HepG2 (cell line): ENCODE data around the gene PTPRO. TPM values are rescaled to one million over a fixed set of nuclear protein-coding genes. Genes with fewer than 3 reads are reported as not detected.

Experiments used
- ATAC-seq: fragments of 200-7000 bp; cut with Tn5 transposase; 3 replicates; pipeline ENCODE4 v1.9.1; 2020; ENCODE audit warnings: mild to moderate bottlenecking, moderate library complexity
- BruUV-seq: library from RNA; stranded (reverse); fragments of 400-500 nt; replicated peaks from 2 replicates; lab custom pipeline; 2021; lab: Mats Ljungman, UMichigan
- CTCF ChIA-PET: fragments of 300-600 bp; formaldehyde crosslinking; extraction: SDS; loops from one replicate; lab custom pipeline; 2021; ENCODE audit warnings: low total read pairs, inconsistent platforms, low intra/inter-chr PET ratio; lab: Yijun Ruan, JAX
- POLR2A ChIA-PET: fragments of 350-600 bp; sonication (Branson Sonifier 250); formaldehyde crosslinking; loops from one replicate; lab custom pipeline; 2020; ENCODE audit warnings: antibody characterized with exemption, inconsistent platforms; lab: Yijun Ruan, JAX
- DNase-seq: peaks from one replicate; pipeline ENCODE4 v3.0.0-alpha.2; 2015; ENCODE audit warnings: low spot score
- FAIRE-seq: peaks from 3 replicates; lab custom pipeline; 2011; peaks lifted over from hg19 to GRCh38; lab: Jason Lieb, UNC
- H2AFZ ChIP-seq: one replicate; pipeline ENCODE4 v1.6.1; 2011; ENCODE audit warnings: low read length, inconsistent platforms
- H3K27ac ChIP-seq: fragments of 300-600 bp; 3 replicates; pipeline ENCODE4 v1.8.0; 2011; ENCODE audit warnings: mixed run types, mild to moderate bottlenecking, mixed read lengths, low read length, inconsistent platforms; ENCODE audit not compliant: insufficient read depth; ENCODE audit errors: extremely low read length
- H3K27me3 ChIP-seq, 2 experiments: fragments of 200-600 bp in 1 of 2; 2 replicates in 1 of 2; 3 replicates in 1 of 2; pipeline versions ENCODE4 v1.6.0 to v1.8.0; 2011; ENCODE audit warnings: low read length in 2 of 2, mild to moderate bottlenecking in 2 of 2, moderate library complexity in 2 of 2, inconsistent platforms in 1 of 2; ENCODE audit not compliant: insufficient read depth in 2 of 2, control insufficient read depth in 1 of 2
- H3K36me3 ChIP-seq, 2 experiments: fragments of 200-600 bp in 1 of 2; replicated peaks in 1 of 2; 2 replicates in 1 of 2; 3 replicates in 1 of 2; pipeline versions ENCODE4 v1.5.1 to v1.8.0; 2011; ENCODE audit warnings: low read length in 2 of 2, inconsistent platforms in 1 of 2; ENCODE audit not compliant: insufficient read depth in 2 of 2, control insufficient read depth in 1 of 2
- H3K4me1 ChIP-seq: 2 replicates; pipeline ENCODE4 v1.5.1; 2012; ENCODE audit warnings: low read length, inconsistent platforms; ENCODE audit not compliant: insufficient read depth
- H3K4me2 ChIP-seq: 2 replicates; pipeline ENCODE4 v1.6.0; 2011; ENCODE audit warnings: low read depth, low read length, inconsistent platforms
- H3K4me3 ChIP-seq, 3 experiments: fragments of 200-600 bp in 1 of 3; sonication (generic), shearing (Covaris generic) in 1 of 3; replicated peaks in 1 of 3; 2 replicates each; pipeline ENCODE4 v1.5.1; 2011 to 2016; ENCODE audit warnings: low read length in 3 of 3, inconsistent platforms in 2 of 3, low read depth in 2 of 3, mild to moderate bottlenecking in 2 of 3, control low read depth in 1 of 3, mixed read lengths in 1 of 3; ENCODE audit not compliant: insufficient read depth in 1 of 3
- H3K79me2 ChIP-seq: one replicate; pipeline ENCODE4 v1.6.1; 2011; ENCODE audit warnings: low read length, inconsistent platforms; ENCODE audit not compliant: insufficient read depth
- H3K9ac ChIP-seq: 2 replicates; pipeline ENCODE4 v1.6.0; 2011; ENCODE audit warnings: mild to moderate bottlenecking, low read depth, low read length, inconsistent platforms; ENCODE audit not compliant: insufficient read depth
- H3K9me3 ChIP-seq: 2 replicates; pipeline ENCODE4 v1.5.1; 2012; ENCODE audit warnings: mild to moderate bottlenecking, low read length
- H4K20me1 ChIP-seq: 2 replicates; pipeline ENCODE4 v1.6.0; 2011; ENCODE audit warnings: inconsistent platforms, mild to moderate bottlenecking, low read length, moderate library complexity; ENCODE audit not compliant: insufficient read depth
- AHDC1 ChIP-seq: sonication (generic); formaldehyde crosslinking; IDR thresholded peaks from 2 replicates; pipeline ENCODE4 v1.5.1; 2020; ENCODE audit warnings: mild to moderate bottlenecking, missing genetic modification reagents, borderline replicate concordance
- BRD4 ChIP-seq: sonication (generic); formaldehyde crosslinking; IDR thresholded peaks from 2 replicates; pipeline ENCODE4 v1.4.0; 2020; ENCODE audit warnings: missing genetic modification reagents
- PLSCR1 ChIP-seq: sonication (generic); formaldehyde crosslinking; IDR thresholded peaks from 2 replicates; pipeline ENCODE4 v1.5.0; 2020; ENCODE audit warnings: missing genetic modification reagents, mild to moderate bottlenecking, borderline replicate concordance
- REPIN1 ChIP-seq: sonication (generic); formaldehyde crosslinking; IDR thresholded peaks from 2 replicates; pipeline ENCODE4 v1.8.0; 2022; ENCODE audit warnings: missing genetic modification reagents, low read depth, mild to moderate bottlenecking, borderline replicate concordance
- SALL2 ChIP-seq: sonication (generic); formaldehyde crosslinking; IDR thresholded peaks from 2 replicates; pipeline ENCODE4 v1.8.1; 2023; ENCODE audit warnings: mild to moderate bottlenecking, missing genetic modification reagents, inconsistent platforms
- SCMH1 ChIP-seq: sonication (generic); formaldehyde crosslinking; IDR thresholded peaks from 2 replicates; pipeline ENCODE4 v1.9.0; 2021; ENCODE audit warnings: missing genetic modification reagents, mild to moderate bottlenecking, borderline replicate concordance
- SIX1 ChIP-seq: sonication (generic); formaldehyde crosslinking; IDR thresholded peaks from 2 replicates; pipeline ENCODE4 v1.4.0; 2020; ENCODE audit warnings: missing genetic modification reagents, borderline replicate concordance
- XRCC5 ChIP-seq: fragments of 200-400 bp; formaldehyde crosslinking; optimal IDR thresholded peaks from 2 replicates; pipeline ENCODE3; 2017; ENCODE audit warnings: mild to moderate bottlenecking, low read length
- ZNF263 ChIP-seq: sonication (generic); formaldehyde crosslinking; IDR thresholded peaks from 2 replicates; pipeline ENCODE4 v1.4.0; 2020; ENCODE audit warnings: missing genetic modification reagents
- ZNF331 ChIP-seq: sonication (generic); formaldehyde crosslinking; IDR thresholded peaks from 2 replicates; pipeline ENCODE4 v1.4.0; 2020; ENCODE audit warnings: missing genetic modification reagents
- ZNF33A ChIP-seq: sonication (generic); formaldehyde crosslinking; IDR thresholded peaks from 2 replicates; pipeline ENCODE4 v1.5.1; 2020; ENCODE audit warnings: missing genetic modification reagents, mild to moderate bottlenecking, moderate library complexity, borderline replicate concordance
- ZNF33B ChIP-seq: sonication (generic); formaldehyde crosslinking; IDR thresholded peaks from 2 replicates; pipeline ENCODE4 v1.5.1; 2020; ENCODE audit warnings: mild to moderate bottlenecking, missing genetic modification reagents
- ZNF446 ChIP-seq: sonication (generic); formaldehyde crosslinking; IDR thresholded peaks from 2 replicates; pipeline ENCODE4 v1.5.0; 2020; ENCODE audit warnings: mild to moderate bottlenecking, missing genetic modification reagents
- ZNF768 ChIP-seq: sonication (generic); formaldehyde crosslinking; IDR thresholded peaks from 2 replicates; pipeline ENCODE4 v1.4.0; 2020; ENCODE audit warnings: missing genetic modification reagents
- ZSCAN20 ChIP-seq: sonication (generic); formaldehyde crosslinking; IDR thresholded peaks from 2 replicates; pipeline ENCODE4 v1.4.0; 2020; ENCODE audit warnings: missing genetic modification reagents, mild to moderate bottlenecking, borderline replicate concordance
- WGBS: methylation state at CpG from one replicate; pipeline ENCODE4 v1.1.6; 2017; ENCODE audit warnings: low lambda C conversion rate; 5-methylcytosine and 5-hydroxymethylcytosine counted together
- in situ Hi-C: cut with HindIII; loops from 2 replicates; pipeline ENCODE4 v1.10.0; 2017; ENCODE audit warnings: low pct_unique_long_range_greater_than_20kb; ENCODE audit not compliant: extremely low pct_ligation_motif_present
- intact Hi-C: fragments of 100-400 bp; cut with micrococcal nuclease; formaldehyde crosslinking; loops from one replicate; pipeline ENCODE4 v1.10.0; 2022; ENCODE audit not compliant: unreplicated experiment
- polyA plus RNA-seq, 8 experiments: library from polyadenylated mRNA; depleted of rRNA in 3 of 8; stranded (reverse) in 7 of 8; unstranded in 1 of 8; fragments of >200 nt; fragmentation: Illumina TruSeq in 4 of 8; extraction: Trizol in 4 of 8; gene quantifications; 2 replicates each; pipeline versions ENCODE4 v1.2.1 to v1.2.3, GENCODE V29; 2011 to 2016; ENCODE audit warnings: low read depth in 4 of 8, missing spikeins in 1 of 8, mixed read lengths in 1 of 8; ENCODE audit not compliant: insufficient read depth in 1 of 8
- total RNA-seq, 5 experiments: library from RNA; depleted of rRNA; stranded (reverse); fragments of >200 nt; fragmentation: Illumina TruSeq; extraction: Trizol; gene quantifications; 2 replicates each; pipeline ENCODE4 v1.2.3, GENCODE V29; 2016; ENCODE audit warnings: low read depth in 1 of 5

PTPRO gene
- total and polyA plus RNA-seq, 2 of the 13 experiments (the other 11 are each of a cell fraction or from before 2014, with no cell fraction given): 0.04 TPM; not detected in 1

- H3K27me3 ChIP-seq: no peaks in the 10 kb centered on the region
Measured at GRCh38 chr12:15446807-15447206, 124.5 kb downstream of the PTPRO start.

GRCh38 chr12:15453613-15454012 is 131.3 kb downstream of the PTPRO start:
- H3K27me3 ChIP-seq: no peaks in the 10 kb centered on the region
- H3K4me1 ChIP-seq: no peaks in the 10 kb centered on the region
- H3K27ac ChIP-seq: no peak overlapping the region
- intact Hi-C loops: no loop called here
- FAIRE-seq (no peak), ATAC-seq (no peak), DNase-seq (no peak)
- H3K79me2 ChIP-seq: no peaks in the 10 kb centered on the region
- no peak overlapping the region for H3K4me2 ChIP-seq
- peaks cover 9% of the 10 kb centered on the region for H3K9me3 ChIP-seq
- H3K9ac ChIP-seq: no peak overlapping the region
- H2AFZ ChIP-seq: no peak overlapping the region
- H3K4me3 ChIP-seq: no peak overlapping the region
- ChIA-PET CTCF (no interaction called here), POLR2A (no interaction called here)
- WGBS: 0% methylated on average over 1 of the region's 1 CpG
- no peaks in the 10 kb centered on the region for H3K36me3 ChIP-seq
- in situ Hi-C loops: no loop called here
- no TSS peak for BruUV-seq
- H4K20me1 ChIP-seq: no peaks in the 10 kb centered on the region
- TF ChIP-seq ZNF331 (CRISPR knock-in tag) (no peak), SCMH1 (no peak), ZNF33A (CRISPR knock-in tag) (no peak), REPIN1 (CRISPR knock-in tag) (no peak), SALL2 (no peak), ZNF263 (no peak), SIX1 (CRISPR knock-in tag) (no peak), AHDC1 (no peak), BRD4 (CRISPR knock-in tag) (no peak), ZNF768 (no peak), PLSCR1 (CRISPR knock-in tag) (no peak), ZNF446 (CRISPR knock-in tag) (no peak), ZNF33B (CRISPR knock-in tag) (no peak)

More at GRCh38 chr12:15446807-15447206, 124.5 kb downstream of the PTPRO start:
- BruUV-seq: no TSS peak
- CTCF ChIA-PET: no interaction called here
- no peaks in the 10 kb centered on the region for H3K4me1 ChIP-seq
- H2AFZ ChIP-seq: no peak overlapping the region
- WGBS: 13% methylated on average over 4 of the region's 4 CpGs
- no peak overlapping the region for H3K4me3 ChIP-seq
- FAIRE-seq: no peak
- no peaks in the 10 kb centered on the region for H3K79me2 ChIP-seq
- no peaks in the 10 kb centered on the region for H3K9me3 ChIP-seq
- no peak overlapping the region for H3K27ac ChIP-seq
- in situ Hi-C loops (no loop called here), intact Hi-C loops (no loop called here)
- TF ChIP-seq ZSCAN20 (CRISPR knock-in tag) (no peak), XRCC5 (no peak)
- POLR2A ChIA-PET: no interaction called here
- H3K9ac ChIP-seq: no peak overlapping the region
- no peak for DNase-seq
- no peaks in the 10 kb centered on the region for H4K20me1 ChIP-seq
- no peak overlapping the region for H3K4me2 ChIP-seq
- no peak for ATAC-seq
- H3K36me3 ChIP-seq: no peaks in the 10 kb centered on the region
